ENCODE measurements around the gene FZD1.
"Not testable (repeated sequence)": the region's sequence is repeated elsewhere in the genome, so short reads cannot be mapped to it uniquely, and the experiment has no call there.

Gene FZD1

DNA sequence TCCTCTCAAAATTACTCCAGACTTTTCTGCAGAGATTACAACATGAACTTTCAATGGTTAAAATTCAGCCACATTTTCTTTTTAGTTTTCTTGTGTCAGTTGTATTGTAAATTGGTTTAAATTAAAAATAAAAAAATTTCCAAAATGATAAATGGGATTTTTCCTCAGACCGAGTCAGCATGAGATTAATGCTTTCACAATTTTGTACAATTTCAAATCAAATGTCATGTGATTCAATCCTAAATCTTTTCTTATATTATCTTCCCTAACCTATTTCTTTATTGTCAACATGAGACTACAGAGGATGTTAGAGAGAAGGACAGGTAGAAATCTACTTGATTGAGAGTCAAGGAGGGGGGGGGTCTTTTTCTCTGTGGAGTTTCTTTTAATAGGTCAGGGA, 33.7 kb downstream of the FZD1 start:
- no peak for DNase-seq (ENCODE audit: low read depth)

DNA sequence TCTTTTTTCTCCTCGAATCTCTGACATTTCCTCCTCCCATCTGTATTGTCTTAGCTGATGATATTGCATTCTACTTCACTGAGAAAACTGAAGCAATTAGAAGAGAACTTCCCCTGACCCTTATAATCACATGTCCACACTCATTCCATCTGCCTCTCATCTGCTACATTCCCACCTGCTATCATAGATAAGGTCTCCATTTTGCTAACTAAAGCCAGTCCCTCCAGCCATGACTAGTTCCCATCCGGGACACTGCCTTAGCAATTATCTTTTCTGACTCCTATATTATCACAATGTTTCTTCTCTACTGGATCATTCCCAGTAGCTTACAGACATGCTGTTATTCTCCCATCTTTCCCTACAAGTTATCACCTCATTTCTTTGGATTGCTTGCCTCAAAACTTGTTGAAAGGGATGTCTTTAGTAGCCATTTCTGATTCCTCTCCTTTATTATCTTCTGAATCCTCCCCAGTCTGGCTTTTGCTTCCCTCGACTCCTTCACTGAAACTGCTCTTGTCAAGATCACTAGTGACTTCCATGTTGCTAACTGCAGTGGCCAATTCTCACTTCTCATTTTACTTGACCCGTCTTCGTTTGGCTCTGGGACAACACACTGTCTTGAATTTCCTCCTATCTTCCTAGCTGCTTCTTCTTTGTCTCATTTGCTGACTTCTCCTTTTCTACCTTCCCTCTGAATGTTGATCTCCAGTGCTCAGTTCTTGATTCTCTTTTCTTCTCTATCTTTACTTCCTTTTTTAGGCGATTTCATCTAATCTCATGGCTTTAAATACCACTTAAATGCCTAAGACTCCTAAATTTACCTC, 35.9 kb downstream of the FZD1 start:
- no peak for DNase-seq (ENCODE audit: low read depth)

DNA sequence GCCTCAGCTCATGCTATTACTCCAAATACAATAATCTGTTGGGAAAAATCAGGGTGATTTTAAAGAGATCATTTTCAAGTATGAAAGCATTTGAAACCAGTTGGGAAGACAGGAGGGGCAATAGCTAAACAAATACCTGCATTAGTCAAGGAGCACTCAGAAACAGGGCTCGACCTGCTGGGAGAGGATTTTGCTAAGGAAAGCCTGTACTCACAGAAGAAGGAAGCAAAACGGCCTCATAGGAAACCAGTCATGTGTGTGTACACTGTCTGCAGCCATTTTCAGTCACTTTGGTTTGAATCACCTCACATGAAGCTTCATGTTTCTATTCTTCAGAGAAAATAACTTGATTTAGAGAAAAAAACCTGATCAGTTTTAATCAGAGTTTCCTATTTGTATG, 38.6 kb downstream of the FZD1 start:
- no peak for DNase-seq (ENCODE audit: low read depth)

DNA sequence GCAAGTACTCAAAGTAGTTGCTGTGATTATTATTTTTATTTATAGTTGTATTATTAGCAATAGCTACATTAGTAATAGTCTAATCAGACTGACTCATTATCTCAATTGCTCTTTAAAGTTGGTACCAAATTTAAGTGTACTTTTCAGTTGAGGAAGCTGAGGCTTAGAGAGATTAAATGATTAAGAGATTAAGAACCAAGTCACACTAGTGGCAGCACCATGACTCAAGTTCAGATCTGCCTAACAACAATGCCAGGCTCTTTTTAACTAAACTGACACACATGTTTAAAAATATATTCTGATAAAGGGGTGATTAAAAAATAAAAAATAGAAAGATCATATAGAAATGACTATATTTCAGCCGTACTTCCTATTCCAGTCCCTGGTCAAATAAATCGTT, 42.0 kb downstream of the FZD1 start:
- no peak for DNase-seq (ENCODE audit: low read depth)

DNA sequence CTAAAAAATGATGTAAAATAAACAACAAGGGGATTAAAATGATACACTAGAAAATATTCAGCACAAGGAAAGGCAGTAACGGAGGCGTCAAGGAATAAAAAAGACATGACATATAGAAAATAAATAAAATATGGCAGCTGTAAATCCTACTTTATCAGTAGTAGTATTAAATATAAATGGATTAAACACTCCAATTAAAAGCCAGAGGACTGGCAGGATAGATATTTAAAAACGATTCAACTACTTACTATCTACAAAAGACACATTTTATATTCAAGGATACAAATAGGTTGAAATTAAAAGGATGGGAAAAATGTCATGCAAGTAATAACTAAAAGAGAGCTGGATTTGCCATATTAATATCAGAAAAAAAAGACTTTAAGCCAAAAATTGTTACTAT, 43.2 kb downstream of the FZD1 start:
- no peak for DNase-seq (ENCODE audit: low read depth)

DNA sequence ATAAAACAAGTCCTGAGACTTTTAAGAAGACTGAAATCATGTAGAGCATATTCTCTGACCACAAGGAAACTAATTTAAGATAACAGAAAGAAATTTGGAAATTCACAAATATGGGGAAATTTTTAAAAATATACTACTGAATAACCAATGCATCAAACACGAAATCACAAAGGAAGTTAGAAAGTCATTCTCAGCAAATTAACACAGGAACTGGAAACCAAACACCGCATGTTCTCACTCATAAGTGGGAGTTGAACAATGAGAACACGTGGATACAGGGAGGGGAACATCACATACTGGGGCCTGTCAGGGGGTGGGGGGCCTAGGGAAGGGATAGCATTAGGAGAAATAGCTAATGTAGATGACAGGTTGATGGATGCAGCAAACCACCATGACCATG, 44.0 kb downstream of the FZD1 start:
- DNase-seq (ENCODE audit: low read depth), result not testable (repeated sequence)

DNA sequence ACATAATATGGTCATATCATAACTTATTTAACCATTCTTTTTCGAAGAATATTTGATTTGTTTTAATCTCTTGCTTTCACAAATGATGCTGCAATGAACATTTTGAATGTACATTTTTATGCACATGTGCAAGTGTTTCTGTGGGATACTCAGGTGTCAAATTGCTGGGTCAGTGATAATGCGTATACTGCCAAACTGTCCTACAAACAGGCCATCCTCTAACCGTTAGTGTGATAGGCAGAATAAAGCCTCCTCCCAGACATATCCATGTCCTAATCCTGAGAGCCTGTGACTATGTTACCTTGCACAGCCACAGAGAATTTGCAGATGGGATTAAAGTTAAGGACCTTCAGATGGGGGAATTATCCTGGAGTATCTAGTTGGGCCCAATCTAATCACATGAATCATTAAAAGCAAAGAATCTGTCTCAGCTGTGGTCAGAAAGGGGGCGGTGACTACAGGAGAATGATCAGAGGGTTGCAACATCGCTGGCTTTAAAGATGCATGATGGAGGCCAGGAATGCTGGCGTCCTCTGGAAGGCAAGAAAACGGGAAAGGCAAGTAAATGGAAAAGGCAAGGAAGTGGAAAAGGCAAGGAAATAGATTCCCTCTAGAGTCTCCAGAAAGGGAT, 46.7 kb downstream of the FZD1 start:
- DNase-seq (ENCODE audit: low read depth), result no peak

- no peak for DNase-seq (ENCODE audit: low read depth)
Measured at GRCh38 chr7:91311839-91312238, 47.6 kb downstream of the FZD1 start.

DNA sequence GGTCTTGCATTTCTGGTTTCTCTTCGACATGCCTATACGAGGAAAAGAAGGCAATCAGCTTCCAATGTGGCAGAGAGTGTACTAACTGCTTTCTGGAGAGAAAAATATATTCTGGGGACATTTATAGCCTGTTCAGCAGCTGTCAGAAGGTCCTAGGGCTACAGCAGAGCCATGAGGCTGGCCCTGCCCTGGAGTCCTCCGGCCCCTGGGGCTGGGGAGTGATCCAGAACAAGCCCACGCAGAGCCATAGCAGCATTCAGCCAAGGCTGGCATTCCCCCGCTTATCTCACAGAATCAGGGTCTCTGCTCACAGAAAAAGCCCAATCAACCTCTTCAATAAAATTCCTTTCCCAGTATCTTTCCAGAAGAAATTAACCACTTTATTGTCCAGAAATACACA, 48.9 kb downstream of the FZD1 start:
- DNase-seq (ENCODE audit: low read depth), result no peak

- DNase-seq (ENCODE audit: low read depth), result no peak
Measured at GRCh38 chr7:91314591-91315323, 50.5 kb downstream of the FZD1 start.

- no peak for DNase-seq (ENCODE audit: low read depth)
Measured at GRCh38 chr7:91316426-91316825, 52.2 kb downstream of the FZD1 start.

GRCh38 chr7:91319351-91319750, 55.1 kb downstream of the FZD1 start:
- DNase-seq (ENCODE audit: low read depth), result no peak

GRCh38 chr7:91320366-91321078, 56.3 kb downstream of the FZD1 start:
- DNase-seq (ENCODE audit: low read depth), result no peak
